ENCODE measurements around the gene RRAGA.
A peak's percentile ranks its signal among the peaks of the same experiment; 100 is the strongest.
"Not testable (repeated sequence)": the region's sequence is repeated elsewhere in the genome, so short reads cannot be mapped to it uniquely, and the experiment has no call there.

Gene RRAGA, protein sequence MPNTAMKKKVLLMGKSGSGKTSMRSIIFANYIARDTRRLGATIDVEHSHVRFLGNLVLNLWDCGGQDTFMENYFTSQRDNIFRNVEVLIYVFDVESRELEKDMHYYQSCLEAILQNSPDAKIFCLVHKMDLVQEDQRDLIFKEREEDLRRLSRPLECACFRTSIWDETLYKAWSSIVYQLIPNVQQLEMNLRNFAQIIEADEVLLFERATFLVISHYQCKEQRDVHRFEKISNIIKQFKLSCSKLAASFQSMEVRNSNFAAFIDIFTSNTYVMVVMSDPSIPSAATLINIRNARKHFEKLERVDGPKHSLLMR

DNA sequence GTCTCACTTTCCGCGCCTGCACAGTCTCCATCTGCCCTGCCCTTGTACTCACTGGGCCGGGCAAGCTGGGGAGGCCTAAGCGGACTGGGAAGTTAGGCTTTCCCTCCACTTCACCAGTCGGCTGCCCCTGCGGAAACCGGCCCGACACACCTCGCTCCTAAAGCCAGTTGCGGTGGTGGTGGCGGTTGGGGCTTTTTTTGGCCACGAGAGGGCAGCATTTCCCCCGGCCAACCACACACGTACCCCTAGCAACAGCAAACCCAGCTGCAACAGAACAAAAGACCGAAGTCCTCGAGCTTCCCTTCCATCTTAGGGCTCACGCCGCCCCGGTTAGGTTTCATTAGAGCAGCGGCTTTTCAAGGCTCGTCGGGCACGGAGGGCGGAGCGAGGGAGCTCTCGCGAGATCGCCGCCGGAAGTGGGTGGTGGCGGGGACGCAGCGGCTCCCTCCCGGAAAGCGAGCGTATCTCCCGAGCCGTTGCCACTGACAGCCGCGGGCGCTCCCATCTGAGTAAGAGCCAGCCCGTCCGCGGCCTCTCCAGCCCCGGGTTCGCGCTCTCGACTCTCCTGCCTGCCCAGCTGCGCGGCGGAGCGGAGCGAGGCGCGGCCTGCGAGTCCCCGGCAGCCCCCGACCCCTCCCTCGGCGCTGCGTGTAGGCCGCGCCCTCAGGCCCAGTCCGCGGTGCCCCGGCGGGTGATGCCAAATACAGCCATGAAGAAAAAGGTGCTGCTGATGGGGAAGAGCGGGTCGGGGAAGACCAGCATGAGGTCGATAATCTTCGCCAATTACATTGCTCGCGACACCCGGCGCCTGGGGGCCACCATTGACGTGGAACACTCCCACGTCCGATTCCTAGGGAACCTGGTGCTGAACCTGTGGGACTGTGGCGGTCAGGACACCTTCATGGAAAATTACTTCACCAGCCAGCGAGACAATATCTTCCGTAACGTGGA is at the start of gene RRAGA:
Gene RRAGA (plus strand): TSS at position 462 of the 951 bp plus-strand sequence. CDS start 233 bp downstream, at position 695.
- DNase-seq (ENCODE audit: low read depth) = peak; percentile 94

GRCh38 chr9:19000133-19000532 is 49.1 kb upstream of the RRAGA start:
- DNase-seq (ENCODE audit: low read depth) = no peak

GRCh38 chr9:19009391-19009965 is 39.7 kb upstream of the RRAGA start:
- no peak for DNase-seq (ENCODE audit: low read depth)

DNA sequence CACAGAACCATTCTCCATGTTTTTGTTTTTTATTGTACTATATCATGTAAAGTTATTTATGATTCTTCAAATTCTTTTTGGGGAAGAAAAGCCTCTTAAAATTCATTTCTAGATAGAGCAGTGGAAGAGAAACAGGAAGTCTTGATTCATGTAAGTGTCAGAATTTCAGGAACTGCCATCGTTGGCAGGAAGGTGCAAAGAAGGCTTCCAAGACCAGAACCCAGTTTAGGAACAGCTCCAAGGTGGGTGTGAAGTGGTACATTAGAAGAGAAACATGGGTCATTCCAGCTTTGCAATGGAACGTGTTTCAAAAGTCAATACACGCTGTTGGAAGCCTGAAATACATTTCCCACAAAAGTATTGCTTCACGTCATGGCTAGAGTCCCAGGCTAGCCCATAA is 31.0 kb upstream of the RRAGA start:
- DNase-seq (ENCODE audit: low read depth) = no peak

GRCh38 chr9:19020886-19021455 is 28.3 kb upstream of the RRAGA start:
- DNase-seq (ENCODE audit: low read depth) = no peak

- DNase-seq (ENCODE audit: low read depth) = not testable (repeated sequence)
Observed at GRCh38 chr9:19021649-19022048, 27.6 kb upstream of the RRAGA start.

GRCh38 chr9:19022206-19022605 is 27.0 kb upstream of the RRAGA start:
- no peak for DNase-seq (ENCODE audit: low read depth)

DNA sequence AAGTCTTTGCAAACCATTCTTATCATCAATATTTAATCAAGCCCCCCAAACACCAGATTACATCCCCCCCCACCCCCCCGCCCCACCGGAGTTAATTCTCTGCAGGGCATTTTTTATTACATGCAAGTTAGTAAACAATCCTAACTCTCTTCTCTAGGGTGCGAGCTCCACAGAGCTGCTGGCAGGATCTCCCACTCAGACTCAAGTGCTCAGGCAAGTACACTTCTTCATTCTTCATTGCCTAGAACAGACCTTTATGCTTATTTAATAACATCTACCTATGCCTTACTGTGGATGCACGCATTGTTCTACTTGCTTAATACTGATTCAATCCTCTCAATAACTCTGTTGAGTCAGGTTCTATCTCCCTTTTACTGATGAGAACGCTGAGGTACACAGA is 26.1 kb upstream of the RRAGA start:
- DNase-seq (ENCODE audit: low read depth) = no peak

DNA sequence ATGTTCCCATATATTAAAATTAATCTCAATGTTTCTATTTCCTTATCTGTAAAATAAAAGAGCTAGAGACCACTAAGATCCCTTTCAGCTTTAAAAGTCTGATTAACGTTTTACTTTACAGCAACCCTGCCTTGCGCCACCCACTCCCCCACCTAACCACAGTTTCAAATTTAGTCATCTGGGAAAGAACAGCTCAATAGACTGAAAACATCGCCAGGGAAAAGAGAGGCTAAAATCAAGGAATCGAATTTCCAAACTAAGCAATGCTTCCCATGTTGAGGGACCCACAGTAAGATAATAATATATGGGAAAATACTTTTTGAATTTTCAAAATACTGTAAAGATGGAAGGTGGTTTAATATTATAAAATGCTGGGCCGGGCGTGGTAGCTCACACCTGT is 22.9 kb upstream of the RRAGA start:
- peak; percentile 40 for DNase-seq (ENCODE audit: low read depth)

DNA sequence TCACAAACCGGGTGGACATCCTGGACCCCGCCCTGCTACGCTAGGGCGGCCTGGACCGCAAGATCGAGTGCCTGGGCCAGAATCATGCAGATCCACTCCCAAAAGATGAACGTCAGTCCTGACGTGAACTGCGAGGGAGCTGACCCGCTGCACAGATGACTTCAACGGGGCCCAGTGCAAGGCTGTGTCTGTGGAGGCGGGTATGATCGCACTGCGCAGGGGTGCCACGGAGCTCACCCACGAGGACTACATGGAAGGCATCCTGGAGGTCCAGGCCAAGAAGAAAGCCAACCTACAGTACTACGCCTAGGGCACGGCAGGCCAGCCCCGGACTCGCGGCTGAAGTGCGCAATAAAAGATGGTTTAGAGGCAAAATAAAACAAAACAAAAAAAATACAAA is 21.4 kb upstream of the RRAGA start:
- DNase-seq (ENCODE audit: low read depth) = no peak

- DNase-seq (ENCODE audit: low read depth) = peak; percentile 50
Observed at GRCh38 chr9:19028835-19029451, 20.3 kb upstream of the RRAGA start.

DNA sequence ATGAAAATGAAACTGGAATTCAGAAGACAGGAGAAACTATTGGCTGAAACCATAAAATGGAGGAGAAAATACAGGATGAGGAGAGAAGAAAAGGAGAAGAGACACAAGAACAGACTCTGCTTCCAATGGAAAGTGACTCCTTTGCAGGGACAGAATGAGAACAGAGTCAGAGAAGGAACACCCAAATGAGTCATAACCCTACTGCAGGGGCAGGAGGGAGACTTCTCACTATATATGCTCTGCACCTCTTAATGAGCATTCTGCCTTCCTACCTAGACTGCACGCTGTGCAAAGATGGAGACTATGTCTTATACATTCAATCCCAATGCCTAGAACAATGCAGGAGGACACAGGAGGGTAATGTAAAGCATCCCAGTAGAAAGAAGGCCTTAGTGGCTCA is 18.3 kb upstream of the RRAGA start:
- no peak for DNase-seq (ENCODE audit: low read depth)

- no peak for DNase-seq (ENCODE audit: low read depth)
Observed at GRCh38 chr9:19032406-19032805, 16.8 kb upstream of the RRAGA start.

- DNase-seq (ENCODE audit: low read depth) = no peak
Observed at GRCh38 chr9:19033015-19033414, 16.2 kb upstream of the RRAGA start, which contains the start of gene SAXO1. TSS of gene SAXO1 (minus strand) at chr9:19033209. CDS start at chr9:19032908, 301 bp downstream.

- no peak for DNase-seq (ENCODE audit: low read depth)
Observed at GRCh38 chr9:19036611-19037010, 12.6 kb upstream of the RRAGA start.

DNA sequence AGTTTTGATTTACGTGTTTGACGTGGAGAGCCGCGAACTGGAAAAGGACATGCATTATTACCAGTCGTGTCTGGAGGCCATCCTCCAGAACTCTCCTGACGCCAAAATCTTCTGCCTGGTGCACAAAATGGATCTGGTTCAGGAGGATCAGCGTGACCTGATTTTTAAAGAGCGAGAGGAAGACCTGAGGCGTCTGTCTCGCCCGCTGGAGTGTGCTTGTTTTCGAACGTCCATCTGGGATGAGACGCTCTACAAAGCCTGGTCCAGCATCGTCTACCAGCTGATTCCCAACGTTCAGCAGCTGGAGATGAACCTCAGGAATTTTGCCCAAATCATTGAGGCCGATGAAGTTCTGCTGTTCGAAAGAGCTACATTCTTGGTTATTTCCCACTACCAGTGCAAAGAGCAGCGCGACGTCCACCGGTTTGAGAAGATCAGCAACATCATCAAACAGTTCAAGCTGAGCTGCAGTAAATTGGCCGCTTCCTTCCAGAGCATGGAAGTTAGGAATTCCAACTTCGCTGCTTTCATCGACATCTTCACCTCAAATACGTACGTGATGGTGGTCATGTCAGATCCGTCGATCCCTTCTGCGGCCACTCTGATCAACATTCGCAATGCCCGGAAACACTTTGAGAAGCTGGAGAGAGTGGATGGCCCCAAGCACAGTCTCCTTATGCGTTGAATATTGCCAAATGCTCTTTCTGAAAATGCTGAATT is 850 bp downstream of the RRAGA start:
- DNase-seq (ENCODE audit: low read depth) = peak; percentile 27

DNA sequence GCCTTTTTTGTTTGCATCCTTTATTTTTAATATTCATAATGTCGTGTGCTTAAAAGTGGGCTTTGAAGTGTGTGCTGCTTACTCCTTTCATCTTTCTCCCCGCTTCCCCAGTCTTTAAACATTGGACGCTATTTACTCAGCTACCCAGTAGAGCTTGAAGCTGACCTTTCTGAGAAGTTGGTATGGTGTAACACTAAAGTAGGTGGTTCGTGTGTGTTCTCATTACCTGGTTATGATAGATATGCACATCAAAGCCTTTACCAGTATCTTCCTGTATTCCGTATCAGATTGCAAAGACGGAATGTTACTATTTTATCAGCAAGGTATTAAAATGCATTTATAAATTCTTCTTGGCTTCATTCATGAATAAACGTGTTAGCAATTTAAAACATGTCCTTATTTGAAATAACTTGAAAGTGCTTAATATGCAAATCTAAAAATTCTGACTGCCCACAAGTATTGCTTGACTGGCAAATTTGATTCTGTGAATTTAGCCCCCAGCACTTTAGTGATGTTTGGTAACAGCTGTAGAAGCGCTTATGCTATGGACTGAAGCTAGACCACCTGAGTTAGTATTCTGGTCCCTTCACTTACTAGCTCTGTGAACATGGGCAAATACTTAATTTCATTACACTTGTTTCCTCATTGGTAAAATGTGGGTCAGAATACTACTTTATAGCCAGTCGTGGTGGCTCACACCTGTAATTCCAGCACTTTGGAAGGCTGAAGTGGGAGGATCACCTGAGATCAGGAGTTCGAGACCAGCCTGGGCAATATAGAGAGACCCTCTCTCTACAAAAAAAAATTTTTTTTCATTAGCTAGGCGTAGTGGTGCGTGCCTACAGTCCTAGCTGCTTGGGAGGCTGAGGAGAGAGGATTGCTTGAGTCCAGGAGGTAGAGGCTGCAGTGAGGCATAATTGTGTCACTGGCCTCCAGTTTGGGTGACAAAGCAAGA is 1.7 kb downstream of the RRAGA start:
- DNase-seq (ENCODE audit: low read depth) = peak; percentile 13

GRCh38 chr9:19057033-19057432 is 7.8 kb downstream of the RRAGA start:
- no peak for DNase-seq (ENCODE audit: low read depth)

DNA sequence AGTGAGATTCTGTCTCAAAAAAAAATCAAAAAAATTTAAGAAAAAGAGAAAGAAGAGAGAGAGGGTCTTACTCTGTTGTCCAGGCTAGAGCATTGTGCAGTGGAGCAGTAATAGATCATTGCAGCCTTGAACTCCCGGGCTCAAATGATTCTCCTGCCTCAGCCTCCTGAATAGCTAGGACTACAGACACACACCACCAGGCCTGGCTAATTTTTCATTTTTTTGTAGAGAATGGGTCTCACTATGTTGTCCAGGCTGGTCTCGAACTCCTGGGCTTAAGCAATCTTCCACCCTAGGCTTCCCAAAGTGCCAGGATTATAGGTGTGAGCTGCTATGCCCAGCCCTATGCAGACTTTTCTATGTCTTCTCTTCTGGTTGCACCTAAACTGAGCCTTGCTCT is 25.0 kb downstream of the RRAGA start:
- no peak for DNase-seq (ENCODE audit: low read depth)

DNA sequence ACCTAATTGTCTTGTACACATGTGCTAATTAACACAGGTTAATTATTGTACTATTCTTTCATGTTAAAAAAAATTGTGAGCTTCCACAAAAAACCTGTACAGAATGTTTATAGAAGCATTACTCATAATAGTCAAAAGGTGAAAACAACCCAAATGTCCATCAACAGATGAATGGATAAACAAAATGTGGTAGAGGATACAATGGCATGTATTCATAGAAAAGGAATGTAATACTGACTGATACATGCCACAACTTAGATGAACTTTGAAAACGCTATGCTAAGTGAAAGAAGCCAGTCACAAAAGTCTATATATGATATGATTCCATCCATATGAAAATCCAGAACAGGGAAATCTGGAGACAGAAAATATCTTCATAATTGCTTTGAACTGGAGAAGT is 25.6 kb downstream of the RRAGA start:
- peak; percentile 22 for DNase-seq (ENCODE audit: low read depth)

Measured in amniotic epithelial cell (primary cell).